ENCODE measurements around the gene SERPINA12. TPM values are rescaled to one million over a fixed set of nuclear protein-coding genes. Genes with fewer than 3 reads are reported as not detected.

The SERPINA12 gene
- total RNA-seq, 1 experiment from 2014 or later, result not detected

DNA sequence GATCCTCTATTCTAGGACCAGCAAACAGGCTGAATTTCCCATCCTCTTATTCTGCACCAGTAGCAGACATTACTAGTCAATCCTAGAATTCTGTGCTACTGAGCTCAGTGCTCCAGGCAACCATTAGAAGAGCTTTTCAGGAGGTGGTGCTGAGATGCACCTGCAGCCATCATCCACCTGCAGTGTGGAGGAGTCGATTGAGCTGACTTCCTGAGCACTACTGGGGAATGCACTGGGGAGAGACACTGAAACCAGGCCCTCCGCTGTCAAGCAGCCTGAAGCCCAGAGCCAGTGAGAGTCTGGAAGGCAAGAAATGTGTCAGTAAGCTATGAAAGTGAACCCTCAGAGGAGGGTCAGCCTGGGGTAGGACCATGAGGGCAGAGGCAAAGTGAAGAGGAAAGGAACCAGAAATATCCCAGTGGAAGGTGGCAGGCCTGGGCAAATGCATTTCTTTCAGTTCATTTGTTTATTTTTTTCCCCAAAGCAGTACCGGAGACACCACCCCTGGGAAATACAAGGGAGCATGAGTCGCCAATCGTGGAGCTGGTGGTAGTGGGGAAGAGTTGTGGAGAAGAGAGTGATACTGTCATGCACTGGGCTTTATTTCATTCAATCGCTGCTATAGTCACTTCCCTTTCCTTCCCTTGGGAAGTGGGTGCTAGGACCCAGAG lies 28.9 kb upstream of the SERPINA12 start (continued):
- no peak for TF ChIP-seq NFATC4 (CRISPR knock-in tag; IDR thresholded peaks at IDR 0.05)

DNA sequence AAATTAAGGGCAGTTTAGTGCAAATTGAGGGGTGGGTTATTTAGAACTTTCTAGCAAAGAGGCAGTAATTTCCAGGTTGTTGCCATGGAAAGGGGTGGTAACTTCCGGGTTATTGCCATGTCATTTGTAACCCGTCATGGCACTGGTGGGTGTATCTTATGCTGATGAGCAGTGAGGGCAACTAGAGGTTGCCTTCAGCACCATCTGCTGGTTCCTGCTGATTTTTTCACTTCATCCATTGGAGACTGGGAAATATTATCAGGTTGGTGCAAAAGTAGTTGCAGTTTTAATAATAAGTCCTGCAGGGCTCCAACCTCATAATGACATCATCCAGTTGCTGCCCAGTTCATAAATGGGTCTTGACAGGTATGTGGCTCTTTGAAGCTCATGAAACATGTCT lies 27.6 kb upstream of the SERPINA12 start:
- Mint-ChIP-seq H3K9me3 (peaks cover 4% of the 10 kb centered on the region), H3K27me3 (ENCODE audit: low read depth) (no peaks in the 10 kb centered on the region; the same call in 1 of the 2 replicates), H3K4me3 (no peak overlapping the region), H3K36me3 (no peaks in the 10 kb centered on the region), H3K4me1 (peaks cover 12% of the 10 kb centered on the region), H3K27ac (no peak overlapping the region)
- TF ChIP-seq ETV6 (CRISPR knock-in tag; IDR thresholded peaks at IDR 0.05) (no peak), ZNF232 (CRISPR knock-in tag; IDR thresholded peaks at IDR 0.05) (no peak), MYBL2 (CRISPR knock-in tag; IDR thresholded peaks at IDR 0.05) (no peak), SP1 (CRISPR knock-in tag; conservative IDR thresholded peaks at IDR 0.05) (no peak), NFYB (CRISPR knock-in tag; conservative IDR thresholded peaks at IDR 0.05; ENCODE audit: low read depth) (no peak), MXD4 (CRISPR knock-in tag; IDR thresholded peaks at IDR 0.05; ENCODE audit: borderline replicate concordance) (no peak), SOX15 (CRISPR knock-in tag; IDR thresholded peaks at IDR 0.05) (no peak), CBFB (CRISPR knock-in tag; IDR thresholded peaks at IDR 0.05; ENCODE audit: low read depth) (no peak), FOXK1 (CRISPR knock-in tag; IDR thresholded peaks at IDR 0.05) (no peak)
- TF ChIP-seq, protein P1, sequence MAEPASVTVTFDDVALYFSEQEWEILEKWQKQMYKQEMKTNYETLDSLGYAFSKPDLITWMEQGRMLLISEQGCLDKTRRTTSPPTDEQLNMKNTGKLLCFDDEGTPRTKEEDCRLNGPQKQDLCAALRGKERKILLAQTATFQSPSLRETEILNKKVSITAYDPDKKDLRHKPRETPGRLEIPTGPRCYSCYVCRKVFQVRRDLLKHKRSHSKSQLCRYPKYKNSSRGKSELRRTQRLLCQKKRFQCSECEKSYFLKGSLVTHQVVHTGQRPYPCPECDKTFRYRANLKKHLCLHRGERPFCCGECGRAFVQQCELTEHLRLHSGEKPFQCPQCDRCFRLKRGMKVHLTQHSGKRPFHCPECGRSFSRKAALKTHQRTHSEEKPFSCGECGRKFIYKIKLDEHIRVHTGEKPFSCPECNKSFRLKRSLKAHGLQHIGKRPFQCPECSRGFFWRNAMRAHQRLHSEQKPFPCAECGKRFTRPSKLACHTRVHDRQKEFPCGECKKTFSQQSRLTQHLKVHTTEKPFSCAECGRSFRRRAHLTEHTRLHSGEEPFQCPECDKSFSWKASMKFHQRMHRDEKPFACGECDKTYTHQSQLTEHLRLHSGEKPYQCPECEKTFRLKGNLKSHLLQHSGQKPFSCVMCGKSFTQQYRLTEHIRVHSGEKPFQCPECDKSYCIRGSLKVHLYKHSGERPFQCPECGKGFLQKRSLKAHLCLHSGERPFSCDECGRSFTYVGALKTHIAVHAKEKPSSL (CRISPR knock-in tag; conservative IDR thresholded peaks at IDR 0.05), result no peak
- TF ChIP-seq, protein P2, sequence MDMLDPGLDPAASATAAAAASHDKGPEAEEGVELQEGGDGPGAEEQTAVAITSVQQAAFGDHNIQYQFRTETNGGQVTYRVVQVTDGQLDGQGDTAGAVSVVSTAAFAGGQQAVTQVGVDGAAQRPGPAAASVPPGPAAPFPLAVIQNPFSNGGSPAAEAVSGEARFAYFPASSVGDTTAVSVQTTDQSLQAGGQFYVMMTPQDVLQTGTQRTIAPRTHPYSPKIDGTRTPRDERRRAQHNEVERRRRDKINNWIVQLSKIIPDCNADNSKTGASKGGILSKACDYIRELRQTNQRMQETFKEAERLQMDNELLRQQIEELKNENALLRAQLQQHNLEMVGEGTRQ (CRISPR knock-in tag; IDR thresholded peaks at IDR 0.05), result no peak
- TF ChIP-seq, protein P3, sequence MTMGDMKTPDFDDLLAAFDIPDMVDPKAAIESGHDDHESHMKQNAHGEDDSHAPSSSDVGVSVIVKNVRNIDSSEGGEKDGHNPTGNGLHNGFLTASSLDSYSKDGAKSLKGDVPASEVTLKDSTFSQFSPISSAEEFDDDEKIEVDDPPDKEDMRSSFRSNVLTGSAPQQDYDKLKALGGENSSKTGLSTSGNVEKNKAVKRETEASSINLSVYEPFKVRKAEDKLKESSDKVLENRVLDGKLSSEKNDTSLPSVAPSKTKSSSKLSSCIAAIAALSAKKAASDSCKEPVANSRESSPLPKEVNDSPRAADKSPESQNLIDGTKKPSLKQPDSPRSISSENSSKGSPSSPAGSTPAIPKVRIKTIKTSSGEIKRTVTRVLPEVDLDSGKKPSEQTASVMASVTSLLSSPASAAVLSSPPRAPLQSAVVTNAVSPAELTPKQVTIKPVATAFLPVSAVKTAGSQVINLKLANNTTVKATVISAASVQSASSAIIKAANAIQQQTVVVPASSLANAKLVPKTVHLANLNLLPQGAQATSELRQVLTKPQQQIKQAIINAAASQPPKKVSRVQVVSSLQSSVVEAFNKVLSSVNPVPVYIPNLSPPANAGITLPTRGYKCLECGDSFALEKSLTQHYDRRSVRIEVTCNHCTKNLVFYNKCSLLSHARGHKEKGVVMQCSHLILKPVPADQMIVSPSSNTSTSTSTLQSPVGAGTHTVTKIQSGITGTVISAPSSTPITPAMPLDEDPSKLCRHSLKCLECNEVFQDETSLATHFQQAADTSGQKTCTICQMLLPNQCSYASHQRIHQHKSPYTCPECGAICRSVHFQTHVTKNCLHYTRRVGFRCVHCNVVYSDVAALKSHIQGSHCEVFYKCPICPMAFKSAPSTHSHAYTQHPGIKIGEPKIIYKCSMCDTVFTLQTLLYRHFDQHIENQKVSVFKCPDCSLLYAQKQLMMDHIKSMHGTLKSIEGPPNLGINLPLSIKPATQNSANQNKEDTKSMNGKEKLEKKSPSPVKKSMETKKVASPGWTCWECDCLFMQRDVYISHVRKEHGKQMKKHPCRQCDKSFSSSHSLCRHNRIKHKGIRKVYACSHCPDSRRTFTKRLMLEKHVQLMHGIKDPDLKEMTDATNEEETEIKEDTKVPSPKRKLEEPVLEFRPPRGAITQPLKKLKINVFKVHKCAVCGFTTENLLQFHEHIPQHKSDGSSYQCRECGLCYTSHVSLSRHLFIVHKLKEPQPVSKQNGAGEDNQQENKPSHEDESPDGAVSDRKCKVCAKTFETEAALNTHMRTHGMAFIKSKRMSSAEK (CRISPR knock-in tag; IDR thresholded peaks at IDR 0.05; ENCODE audit: borderline replicate concordance), result no peak
- TF ChIP-seq, protein P4, sequence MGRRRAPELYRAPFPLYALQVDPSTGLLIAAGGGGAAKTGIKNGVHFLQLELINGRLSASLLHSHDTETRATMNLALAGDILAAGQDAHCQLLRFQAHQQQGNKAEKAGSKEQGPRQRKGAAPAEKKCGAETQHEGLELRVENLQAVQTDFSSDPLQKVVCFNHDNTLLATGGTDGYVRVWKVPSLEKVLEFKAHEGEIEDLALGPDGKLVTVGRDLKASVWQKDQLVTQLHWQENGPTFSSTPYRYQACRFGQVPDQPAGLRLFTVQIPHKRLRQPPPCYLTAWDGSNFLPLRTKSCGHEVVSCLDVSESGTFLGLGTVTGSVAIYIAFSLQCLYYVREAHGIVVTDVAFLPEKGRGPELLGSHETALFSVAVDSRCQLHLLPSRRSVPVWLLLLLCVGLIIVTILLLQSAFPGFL (CRISPR knock-in tag; IDR thresholded peaks at IDR 0.05; ENCODE audit: borderline replicate concordance), result no peak
- ATAC-seq, result peak; percentile 83
- ChIA-PET CTCF (interaction anchor here (5.0 kb wide), 1 partner anchor 104 kb away, joined by 42 read pairs; no protein-coding TSS in a partner anchor), POLR2A (no interaction called here)
- no peak for DNase-seq (ENCODE audit: low spot score)

DNA sequence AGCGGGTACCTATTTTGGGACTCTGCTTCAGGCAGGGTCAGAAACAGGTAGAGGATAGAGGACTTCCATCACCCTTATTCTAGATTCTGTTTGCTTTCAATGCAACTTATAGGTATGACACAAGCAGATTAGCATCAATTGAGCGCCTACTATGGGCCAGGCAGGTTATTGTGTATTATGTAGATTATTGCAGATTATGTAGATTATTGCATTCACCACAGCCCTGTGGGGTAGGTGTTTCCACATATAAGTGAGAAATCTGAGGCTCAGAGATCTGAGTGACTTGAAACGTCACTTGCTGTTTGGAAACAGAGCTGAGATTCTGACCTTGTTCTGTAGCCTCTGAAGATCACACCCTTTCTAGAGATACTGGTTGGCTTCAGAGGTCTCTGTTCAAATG lies 26.2 kb upstream of the SERPINA12 start:
- POLR2A ChIA-PET, result no interaction called here
- Mint-ChIP-seq H3K27me3 (ENCODE audit: low read depth) (no peaks in the 10 kb centered on the region; the same call in 1 of the 2 replicates), H3K9me3 (peaks cover 12% of the 10 kb centered on the region), H3K27ac (no peak overlapping the region), H3K4me1 (peaks cover 9% of the 10 kb centered on the region), H3K36me3 (no peaks in the 10 kb centered on the region), H3K4me3 (no peak overlapping the region)
- ATAC-seq, result no peak
- no peak for DNase-seq (ENCODE audit: low spot score)
- CTCF ChIA-PET, result interaction anchor here (1.0 to 1.7 kb wide), 3 partner anchors 14 to 102 kb away, joined by 3 to 8 read pairs (median 5); no protein-coding TSS in a partner anchor
- no peak for TF ChIP-seq PRRX2 (CRISPR knock-in tag; IDR thresholded peaks at IDR 0.05)
- TF ChIP-seq, protein P5, sequence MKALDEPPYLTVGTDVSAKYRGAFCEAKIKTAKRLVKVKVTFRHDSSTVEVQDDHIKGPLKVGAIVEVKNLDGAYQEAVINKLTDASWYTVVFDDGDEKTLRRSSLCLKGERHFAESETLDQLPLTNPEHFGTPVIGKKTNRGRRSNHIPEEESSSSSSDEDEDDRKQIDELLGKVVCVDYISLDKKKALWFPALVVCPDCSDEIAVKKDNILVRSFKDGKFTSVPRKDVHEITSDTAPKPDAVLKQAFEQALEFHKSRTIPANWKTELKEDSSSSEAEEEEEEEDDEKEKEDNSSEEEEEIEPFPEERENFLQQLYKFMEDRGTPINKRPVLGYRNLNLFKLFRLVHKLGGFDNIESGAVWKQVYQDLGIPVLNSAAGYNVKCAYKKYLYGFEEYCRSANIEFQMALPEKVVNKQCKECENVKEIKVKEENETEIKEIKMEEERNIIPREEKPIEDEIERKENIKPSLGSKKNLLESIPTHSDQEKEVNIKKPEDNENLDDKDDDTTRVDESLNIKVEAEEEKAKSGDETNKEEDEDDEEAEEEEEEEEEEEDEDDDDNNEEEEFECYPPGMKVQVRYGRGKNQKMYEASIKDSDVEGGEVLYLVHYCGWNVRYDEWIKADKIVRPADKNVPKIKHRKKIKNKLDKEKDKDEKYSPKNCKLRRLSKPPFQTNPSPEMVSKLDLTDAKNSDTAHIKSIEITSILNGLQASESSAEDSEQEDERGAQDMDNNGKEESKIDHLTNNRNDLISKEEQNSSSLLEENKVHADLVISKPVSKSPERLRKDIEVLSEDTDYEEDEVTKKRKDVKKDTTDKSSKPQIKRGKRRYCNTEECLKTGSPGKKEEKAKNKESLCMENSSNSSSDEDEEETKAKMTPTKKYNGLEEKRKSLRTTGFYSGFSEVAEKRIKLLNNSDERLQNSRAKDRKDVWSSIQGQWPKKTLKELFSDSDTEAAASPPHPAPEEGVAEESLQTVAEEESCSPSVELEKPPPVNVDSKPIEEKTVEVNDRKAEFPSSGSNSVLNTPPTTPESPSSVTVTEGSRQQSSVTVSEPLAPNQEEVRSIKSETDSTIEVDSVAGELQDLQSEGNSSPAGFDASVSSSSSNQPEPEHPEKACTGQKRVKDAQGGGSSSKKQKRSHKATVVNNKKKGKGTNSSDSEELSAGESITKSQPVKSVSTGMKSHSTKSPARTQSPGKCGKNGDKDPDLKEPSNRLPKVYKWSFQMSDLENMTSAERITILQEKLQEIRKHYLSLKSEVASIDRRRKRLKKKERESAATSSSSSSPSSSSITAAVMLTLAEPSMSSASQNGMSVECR (CRISPR knock-in tag; IDR thresholded peaks at IDR 0.05; ENCODE audit: borderline replicate concordance), result no peak
